AML-193 (cell line): ENCODE measurements around the gene NEMP2.

ENCODE experiments used
- DNase-seq, 2 experiments: peaks; one replicate each; lab custom pipeline; 2025; lab: John Stamatoyannopoulos, UW

The NEMP2 gene, protein sequence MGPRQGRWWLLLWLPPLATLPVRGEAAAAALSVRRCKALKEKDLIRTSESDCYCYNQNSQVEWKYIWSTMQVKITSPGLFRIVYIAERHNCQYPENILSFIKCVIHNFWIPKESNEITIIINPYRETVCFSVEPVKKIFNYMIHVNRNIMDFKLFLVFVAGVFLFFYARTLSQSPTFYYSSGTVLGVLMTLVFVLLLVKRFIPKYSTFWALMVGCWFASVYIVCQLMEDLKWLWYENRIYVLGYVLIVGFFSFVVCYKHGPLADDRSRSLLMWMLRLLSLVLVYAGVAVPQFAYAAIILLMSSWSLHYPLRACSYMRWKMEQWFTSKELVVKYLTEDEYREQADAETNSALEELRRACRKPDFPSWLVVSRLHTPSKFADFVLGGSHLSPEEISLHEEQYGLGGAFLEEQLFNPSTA

DNA sequence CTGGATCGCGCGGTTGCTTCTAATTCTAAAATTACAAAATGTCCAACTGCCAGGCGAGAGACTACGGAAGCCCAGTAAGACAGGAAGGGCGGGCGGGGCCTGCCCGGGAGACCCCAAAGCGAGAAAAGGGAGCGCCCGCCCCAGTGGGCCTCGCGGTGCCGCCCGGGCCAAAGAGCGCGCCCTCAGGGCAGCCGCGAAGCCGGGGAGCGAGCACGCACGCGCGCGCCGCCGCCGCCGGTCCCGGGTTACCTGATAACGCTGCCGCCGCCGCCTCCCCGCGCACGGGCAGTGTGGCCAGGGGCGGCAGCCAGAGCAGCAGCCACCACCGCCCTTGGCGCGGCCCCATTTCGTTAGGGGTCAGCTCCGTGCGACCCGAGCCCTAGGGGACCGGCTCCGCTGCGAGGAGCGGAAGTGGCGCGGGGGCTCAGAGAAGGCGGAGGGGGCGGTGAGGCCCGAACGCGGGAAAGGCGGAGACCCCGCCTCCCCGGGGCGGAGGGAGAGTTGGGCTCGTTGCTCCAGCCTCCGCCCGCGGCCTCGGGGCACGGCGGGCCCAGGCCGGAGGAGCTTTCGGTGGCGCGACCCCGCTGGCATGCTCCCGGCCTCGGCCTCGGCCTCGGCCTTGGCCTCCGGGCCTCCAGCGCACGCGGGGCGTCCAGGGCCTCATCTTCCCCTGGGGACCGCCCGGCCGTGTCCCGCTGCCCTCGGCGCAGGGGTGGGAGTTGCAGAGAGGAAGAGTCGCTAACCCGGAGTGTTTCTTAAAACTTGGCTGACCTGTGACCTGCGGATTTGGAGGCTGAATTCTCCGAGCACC is at the start of gene NEMP2:
Gene NEMP2 (minus strand): TSS at position 413 of the 811 bp plus-strand sequence. CDS start 67 bp downstream, at position 346.
- DNase-seq: peak; percentile 82 to 87

DNA sequence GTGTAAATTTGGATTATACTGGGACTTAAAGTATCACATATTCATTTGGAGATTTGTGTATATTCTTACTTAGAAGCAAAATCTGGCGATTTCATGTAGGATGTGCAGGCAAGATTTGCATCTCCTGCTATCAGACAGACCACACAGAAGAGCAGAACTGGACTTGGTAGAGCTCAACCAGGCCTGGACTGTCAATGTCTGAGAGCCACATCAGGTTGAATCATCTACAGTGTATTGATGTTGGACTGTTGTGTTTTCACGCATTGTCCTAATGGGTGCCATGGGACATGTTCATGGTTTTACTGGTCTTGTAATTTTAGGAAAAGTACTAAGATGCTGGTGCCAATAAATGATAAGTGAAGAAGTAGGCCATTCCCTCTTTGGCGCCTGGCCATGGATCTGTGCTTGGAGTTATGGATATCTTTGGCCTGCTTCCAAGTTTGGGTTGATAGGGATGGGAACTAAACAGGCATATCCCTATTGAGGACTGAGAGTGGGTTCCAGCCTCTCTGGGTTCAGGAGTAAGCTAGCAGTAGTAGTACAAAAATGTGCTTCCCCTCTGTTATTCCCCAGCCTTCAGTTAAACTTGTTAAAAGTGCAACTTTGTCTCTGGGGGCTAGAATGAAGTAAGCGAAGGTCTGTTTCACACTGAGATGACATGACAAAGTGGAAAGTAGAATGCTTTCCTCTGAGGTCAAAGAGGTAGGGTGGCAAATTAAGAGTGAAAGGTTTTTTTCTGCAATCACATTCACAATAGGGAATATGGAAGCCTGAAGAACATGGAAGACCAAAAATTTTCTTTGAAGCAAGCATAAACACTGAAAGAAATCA is 49.2 kb upstream of the NEMP2 start:
- DNase-seq: no peak

DNA sequence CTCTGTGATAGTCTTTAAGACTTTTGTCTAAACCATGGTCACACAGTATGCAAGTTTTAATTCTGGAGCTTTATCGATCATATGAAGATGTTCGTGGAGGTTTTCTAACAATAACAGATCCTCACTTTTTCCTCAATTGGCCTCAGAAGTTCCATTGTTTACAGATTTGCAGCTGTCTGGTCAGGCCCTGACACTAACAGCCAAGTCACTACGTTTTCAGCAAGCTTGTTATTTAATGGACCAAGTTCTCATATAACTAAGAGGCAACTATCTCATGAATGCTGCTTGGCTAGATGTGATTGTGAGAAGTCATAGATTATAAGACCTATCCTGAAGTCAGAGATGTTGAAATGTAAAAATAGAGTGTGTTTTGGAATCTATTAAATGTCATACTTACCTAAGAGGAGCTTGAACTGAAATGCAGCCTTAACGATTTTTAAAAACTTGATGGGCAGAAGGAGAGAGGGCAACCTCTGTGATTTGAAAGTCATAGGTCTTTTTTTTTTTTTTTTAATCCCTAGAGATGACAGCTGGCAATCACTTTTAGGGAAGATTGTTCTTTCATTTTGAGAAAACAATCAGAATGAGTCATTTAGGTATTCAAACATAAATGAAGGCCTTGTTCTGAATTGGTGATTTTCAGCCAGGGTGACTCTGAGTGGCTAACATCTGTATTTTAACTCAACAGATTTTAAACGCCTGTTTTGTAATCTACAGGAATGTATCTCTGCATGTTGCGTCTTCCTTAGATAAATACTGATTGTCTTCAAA is 48.4 kb upstream of the NEMP2 start:
- no peak for DNase-seq

DNA sequence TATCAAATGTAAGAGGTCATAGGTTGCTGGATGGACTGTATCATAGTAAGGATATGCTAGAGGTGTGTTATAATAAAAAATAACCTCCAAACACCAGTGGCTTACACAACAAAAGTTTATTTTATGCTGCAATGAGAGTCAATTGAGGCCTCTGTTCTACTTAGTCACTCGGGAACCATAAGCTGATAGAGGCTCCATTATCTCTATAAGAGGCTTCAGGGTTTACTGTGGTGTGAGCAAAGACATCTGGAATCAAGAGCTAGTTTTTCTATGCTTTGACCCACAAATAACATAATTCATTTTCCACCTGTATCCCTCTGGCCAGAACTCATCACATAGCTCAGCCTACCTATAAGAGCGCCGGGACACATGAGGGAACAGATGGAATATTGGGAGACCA is 47.5 kb upstream of the NEMP2 start:
- DNase-seq: no peak

DNA sequence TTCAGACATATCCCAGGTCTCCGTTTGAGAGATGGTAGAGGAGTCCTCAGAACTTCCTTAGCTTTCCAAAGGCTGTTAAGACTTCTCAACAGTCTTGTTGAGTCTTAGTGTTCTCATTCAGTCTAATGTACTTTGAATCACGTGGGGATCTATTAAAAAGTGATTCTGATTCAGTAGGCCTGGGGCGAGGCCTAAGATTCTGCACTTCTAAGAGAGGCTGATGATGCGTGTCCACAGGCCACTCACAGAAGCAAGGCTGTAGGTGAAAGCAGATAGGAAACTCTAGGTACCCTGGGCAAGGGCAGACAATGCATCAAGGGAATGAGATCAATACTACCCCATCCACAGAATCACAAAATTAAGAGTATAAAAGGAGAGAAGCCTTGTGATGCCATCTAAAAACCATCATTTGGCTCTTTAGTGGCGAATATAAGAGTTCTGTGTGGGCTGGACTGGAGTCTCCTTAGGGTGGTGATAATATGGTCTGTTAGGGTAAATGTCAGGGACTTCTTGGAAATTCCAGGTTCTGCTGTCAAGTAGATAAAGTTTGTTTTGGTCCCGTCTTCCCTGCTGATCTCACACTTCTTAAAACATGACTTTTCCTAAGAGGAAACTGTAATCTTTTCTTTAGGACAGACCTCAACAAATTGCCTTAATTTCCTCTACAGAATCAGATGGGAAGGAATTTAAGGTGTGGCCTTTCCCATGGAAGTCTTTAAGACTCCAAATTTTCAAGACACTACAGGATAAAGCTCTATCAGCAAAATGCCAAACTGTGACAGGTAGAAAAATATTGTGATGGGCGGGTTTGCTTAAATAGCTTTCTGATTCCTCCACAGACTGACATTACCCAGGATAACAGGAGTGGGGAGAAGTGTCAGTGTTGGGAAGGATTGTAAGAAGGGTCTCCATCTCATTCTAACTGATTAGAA is 45.7 kb upstream of the NEMP2 start:
- DNase-seq: no peak

DNA sequence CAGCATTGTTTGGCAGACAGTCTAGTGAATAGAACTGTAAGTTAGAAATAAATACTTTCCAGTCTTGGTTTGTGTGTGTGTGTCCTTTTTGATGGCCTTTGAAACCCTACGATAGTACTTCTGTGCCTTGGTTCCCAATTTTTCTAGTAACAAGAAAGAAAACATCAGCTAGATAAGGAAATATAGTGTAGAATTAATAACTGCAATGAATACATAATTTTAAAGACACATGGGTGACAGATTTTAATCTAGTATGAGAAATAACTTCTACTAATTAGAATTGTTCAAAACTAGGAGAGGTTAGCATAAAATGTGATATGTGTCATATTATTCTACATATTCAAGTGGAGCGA is 44.5 kb upstream of the NEMP2 start:
- no peak for DNase-seq

DNA sequence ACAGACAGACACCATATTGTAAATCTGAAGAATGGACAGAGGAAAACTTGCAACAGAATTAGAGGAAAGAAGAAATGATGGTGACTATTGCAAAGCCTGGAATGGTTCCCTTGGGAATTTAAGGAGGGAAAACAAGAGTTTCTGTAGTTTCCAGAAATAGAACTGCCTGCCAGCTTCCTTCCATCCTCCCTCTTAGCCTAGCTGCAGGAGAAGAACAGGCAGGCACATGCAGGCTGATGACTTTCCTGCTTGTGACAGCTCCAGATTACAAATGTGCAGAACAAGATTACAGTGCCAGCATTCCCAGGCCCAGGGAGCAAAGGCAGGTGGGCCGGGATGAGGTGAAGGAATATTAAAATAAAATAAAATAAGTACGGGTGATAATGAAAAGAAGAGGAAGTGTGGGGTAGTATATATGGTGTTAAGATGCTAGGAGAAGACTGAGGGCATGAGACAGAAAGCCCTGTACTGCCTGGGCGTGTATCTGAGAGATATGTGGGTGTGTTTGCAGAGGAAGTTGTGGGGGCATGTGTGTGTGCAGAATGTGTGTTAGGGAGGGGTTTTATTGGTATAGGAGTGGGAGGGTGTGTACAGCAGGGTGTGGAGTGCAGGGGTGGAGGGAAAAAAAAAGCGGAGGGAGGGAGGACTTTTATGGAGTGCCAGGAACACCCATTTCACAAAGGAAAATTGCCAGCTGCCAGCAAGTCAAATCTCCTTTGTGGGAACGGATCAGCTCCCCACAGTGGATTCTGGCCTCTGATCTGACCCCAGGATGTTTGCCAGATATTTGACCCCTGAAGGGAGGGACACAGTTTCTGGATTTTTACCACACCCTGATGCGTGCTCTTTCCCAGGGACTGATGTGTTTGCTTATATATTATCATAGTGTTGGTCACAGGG is 43.9 kb upstream of the NEMP2 start:
- no peak for DNase-seq

DNA sequence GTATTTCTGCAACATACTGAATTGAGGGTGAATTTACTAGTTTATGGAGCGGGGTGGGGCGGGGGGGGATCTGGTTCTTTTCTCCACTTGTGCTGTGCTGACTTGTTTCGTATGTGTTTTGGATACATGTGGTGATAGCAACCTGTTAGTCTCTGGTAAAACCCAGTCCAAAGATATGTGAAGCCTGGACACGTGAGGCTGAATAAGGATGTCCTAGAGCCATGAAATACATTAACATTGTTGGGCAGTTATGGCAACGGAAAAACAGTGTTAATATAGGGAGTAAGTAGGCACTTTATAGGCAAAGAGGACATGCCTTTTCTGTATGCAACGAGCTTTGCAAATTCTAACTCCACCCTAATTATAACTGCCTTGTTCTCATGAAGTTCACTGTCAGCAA is 42.1 kb upstream of the NEMP2 start:
- DNase-seq: no peak

DNA sequence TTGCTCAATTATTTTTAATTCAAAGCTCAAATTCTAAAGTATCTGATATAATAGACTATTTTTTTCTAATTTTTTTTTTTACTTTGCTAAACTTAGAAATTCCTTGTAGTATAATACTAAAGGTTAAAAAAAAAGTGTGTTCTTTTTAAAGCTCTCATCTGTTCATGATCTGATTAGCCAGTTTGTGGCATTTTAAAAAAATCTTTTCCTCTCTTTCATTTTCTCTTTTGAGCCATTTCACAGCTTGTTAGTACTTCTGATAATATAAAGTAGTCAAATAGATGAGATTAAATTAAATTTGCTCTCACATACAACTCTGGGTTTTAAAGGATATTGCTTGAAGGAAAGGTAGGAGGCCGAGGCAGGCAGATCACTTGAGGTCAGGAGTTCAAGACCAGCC is 40.7 kb upstream of the NEMP2 start:
- no peak for DNase-seq

DNA sequence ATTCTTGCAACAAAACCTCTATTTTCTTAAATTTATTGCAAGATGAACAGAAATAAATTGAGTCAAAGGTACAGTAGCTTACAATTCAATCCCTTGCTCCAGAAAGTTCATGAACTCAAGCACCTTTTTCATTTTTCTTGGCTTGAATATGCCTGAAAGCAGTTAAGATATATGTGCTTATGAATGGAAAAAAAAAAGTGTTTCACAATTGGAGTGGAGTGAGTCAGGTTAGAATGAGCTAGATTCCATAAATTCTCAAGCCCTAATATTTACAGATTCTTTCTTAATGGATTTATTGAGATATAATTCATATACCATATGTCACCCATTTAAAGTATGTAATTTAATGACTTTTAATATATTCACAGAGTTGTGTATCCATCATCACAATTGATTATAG is 39.6 kb upstream of the NEMP2 start:
- no peak for DNase-seq

DNA sequence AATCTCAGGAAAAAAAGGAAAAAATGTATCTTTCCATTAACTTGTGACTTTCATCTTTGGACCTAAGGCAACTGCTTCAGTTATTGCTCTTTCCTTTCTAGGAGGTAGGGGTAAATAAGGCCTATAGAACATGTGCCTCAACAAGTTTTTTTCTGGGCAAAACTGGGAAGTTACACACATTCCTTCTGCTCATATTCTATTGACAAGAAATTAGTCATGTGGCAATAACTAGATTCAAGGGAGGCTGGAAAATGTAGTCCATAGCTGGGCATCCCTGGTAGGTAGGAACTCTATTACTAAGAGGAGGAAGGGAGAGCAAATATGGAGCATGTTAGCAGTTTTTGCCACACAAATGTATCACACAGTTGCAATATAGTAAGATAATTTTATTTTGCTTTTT is 37.7 kb upstream of the NEMP2 start:
- DNase-seq: no peak

DNA sequence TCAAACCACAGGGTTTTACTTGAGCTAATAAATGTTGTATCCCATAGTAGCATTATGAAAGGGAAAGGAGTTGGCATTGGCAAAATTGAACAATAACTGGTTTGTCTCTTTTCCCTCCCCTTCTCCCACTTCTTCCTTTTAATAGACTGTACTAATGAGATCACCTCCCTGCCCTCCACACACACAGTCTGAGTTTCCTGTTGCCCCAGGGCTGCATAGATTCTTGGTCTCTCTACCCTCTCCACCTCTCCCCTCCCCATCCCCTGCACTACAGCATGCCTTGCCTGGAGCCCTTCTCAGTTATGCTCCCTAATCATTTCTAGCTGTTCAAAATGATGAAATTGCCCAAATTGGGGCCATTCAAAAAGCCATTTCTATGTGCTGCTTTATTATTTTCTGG is 37.2 kb upstream of the NEMP2 start:
- DNase-seq: no peak

DNA sequence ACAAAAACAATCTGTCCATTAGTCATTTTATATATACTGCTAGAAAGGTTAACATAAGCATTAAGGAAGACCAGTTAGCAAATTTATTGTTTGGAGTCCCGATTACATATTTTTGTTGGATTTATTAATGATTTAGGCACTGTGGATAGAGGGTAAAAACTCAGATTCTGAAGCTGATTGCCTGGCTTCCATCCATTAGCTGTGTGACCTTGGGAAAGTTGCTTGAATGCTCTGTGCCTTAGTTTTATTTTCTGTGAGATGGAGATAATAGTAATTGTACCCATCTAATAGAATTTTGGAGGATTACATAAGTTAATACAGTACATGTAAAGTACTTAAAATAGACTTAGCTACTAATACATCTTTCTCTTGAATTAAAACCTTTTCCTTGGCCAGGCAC is 36.3 kb upstream of the NEMP2 start:
- no peak for DNase-seq

DNA sequence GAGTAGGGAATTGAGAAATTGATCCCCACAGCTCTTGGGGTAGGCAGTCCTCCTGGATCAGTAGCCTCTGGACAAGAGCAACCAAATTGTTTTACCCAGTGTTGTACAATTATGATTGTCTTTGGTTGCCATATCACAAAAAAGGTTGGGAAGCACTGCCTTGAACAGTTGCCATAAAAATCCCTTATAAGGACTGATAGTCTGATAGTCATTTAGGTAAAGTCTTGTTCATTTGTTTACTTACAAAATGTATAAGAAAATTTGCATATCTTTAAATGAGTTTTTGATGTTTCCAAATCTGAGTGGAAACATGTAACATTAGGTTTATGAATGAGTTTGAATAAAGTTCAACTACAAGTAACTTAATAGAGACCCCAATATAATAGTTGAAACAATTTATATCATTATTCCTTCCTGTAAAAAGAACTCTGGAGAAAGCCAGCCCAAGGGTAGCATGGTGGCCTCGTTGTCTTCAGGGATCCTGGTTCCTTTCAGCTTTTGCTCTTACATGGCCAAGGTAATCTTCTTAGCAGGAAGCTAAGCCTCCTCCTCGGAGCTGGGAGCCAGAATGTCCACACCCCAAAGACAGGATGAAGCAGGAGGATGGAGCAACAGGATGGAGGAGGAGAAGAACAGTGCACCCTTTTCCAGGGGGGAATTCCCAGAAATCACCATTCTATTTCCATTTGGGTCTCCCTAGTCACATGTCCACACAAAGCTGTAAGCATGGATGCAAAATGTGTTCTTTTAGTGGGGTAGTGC is 35.7 kb upstream of the NEMP2 start:
- no peak for DNase-seq

DNA sequence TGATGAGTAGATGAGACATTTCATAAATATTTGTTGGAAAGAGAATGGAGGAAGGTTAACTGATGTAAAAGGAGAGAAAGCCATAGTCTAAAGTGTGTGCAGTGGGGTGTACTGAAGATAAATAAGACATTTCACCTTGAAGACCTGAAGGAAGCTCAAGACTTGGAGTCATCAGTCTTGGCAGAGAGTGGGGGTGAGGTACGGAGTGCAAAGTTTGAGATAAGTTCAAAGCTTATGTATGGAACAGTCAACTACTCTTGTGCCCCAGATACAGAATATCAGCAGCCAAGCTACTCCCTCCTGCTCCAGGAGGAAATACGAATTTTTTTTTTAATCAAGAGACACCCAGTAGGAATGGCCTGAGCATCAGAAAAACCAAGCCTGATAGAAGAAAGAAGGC is 30.3 kb upstream of the NEMP2 start:
- DNase-seq: no peak

DNA sequence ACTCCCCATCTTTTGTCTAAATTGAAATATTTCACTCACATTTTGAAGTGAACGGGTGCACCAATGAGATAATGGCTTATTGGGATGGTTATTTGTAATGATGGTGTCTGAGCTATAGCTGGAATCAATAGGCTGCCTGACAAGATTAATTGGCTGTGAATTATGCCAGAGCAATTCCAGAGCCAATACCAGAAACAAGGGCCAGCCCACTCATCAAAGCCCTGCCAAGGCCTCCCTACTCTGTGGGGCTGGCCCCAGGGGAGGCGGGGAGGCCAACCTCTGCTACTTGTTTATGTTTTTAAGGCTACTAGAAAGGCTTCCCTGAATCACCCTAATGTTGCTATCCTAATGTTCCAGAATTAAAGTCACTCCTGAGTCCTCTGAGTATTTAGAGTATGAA is 29.1 kb upstream of the NEMP2 start:
- DNase-seq: no peak

DNA sequence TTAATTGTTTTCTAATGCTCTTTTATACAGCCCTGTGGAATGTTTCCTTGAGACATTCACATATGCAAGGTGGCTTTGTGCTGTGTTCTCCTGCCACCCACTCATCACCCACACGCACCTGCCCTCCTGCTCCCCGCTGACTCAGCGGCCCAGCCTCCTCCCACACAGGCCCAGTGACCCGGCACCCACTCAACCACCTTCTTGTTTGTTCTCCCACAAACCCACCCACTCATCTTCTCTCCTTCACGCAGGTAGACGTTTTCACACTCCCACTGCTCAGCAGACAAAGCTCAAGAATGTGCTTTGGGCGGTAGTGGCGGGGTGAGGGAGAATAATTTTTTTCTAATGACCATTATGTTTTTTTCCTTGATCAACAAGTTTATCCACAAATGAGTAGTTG is 28.6 kb upstream of the NEMP2 start:
- DNase-seq: no peak

DNA sequence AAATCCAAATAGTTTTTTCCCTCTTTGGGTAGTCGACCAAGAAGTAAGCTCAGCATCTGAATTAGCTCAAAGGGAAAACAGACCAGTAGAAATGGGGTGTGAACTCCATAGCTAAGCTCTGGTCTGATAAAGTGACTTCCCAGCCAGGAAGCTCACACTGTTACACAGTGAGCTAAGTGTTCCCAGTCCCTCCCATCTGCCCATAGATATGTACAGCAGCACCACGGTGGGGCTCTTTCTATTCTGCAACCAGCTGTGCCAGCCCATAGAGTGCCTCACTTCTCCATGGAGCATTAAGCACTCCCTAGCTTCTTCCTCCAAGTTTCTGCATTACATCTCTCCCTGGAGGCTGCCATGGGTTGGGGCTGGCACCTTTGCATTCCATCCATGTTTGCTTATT is 27.6 kb upstream of the NEMP2 start:
- DNase-seq: no peak

DNA sequence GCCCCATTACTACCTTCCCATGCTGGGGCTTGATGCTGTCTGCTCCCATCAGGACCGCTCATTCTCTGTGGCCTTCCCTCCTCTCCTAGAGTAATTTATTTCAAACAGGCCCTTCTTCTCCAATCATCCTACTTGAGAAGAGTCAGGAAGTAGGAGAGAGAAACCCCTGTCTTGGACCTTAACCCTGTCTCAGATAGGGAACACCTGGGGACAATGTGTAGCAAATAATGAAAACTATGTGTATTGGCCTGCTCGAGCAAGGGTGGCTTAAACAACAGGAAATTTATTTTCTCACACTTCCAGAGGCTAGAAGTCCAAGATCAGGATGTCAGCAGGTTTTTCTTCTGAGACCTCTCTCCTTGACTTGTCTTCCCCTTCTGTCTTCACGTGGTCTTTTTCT is 26.6 kb upstream of the NEMP2 start:
- DNase-seq: no peak
